Esophagus squamous epithelium (tissue), 4 donors: ENCODE measurements around the gene CRADD.

Experiments used
- POLR2A ChIP-seq, 4 donors: fragments of 450-650 bp; IDR thresholded peaks; one replicate each; pipeline ENCODE4 v1.6.1; 2017; ENCODE audit warnings: antibody characterized with exemption in 4 of 4, mild to moderate bottlenecking in 4 of 4, moderate library complexity in 3 of 4
- TF ChIP-seq, protein P1 (sequence below), 6 experiments: fragments of 450-650 bp in 4 of 6; fragments of 200-600 bp in 2 of 6; sonication (generic) in 2 of 6; IDR thresholded peaks; one replicate each; pipeline ENCODE4 v1.5.1; 2016 to 2019; ENCODE audit warnings: antibody characterized with exemption in 6 of 6, mild to moderate bottlenecking in 4 of 6, moderate library complexity in 4 of 6

DNA sequence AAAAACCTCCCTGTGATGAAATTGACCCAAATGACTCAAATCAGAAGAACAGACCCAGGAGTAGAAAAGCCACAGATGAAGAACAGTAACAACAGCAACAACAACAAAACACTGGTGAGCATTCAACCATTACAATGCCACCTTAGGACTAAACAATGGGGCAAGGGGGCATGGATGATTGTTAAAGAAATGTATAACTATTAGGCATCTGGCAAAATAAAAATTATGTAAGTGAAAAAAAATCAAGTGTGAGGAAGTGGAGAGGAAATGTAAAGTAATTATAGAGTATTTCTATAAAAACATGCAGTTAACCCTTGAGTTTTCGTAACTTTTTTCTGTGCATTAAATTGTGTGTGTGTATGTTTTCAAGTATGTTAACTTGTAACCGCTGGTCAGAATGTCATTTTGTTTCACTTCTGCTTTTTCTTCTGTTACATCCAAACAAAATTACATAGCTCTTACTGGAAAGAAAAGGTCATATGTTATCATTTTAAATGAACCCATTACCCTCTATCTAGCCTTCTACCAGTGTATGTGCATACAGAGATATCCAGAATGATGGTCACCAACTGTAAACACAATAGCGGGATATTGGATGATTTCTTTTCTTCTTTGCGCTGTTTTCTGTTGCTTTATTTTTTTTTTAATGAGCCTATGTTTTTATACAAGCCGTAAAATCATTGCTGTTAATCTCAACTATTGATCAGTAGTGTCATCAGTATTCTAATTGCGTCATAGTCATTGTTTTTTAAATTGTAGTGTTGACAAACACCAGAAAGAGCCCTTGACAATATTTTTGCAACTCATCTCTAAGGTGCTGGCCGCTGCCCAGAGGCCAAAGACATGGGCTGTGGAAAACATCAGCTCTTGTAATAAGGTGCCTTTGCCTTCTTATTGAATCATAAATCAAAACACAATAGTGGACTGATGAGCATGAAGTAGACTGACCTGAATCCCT, 170.6 kb downstream of the CRADD start:
- TF ChIP-seq POLR2A (IDR thresholded peaks at IDR 0.05): no peak
- TF ChIP-seq, protein P1, sequence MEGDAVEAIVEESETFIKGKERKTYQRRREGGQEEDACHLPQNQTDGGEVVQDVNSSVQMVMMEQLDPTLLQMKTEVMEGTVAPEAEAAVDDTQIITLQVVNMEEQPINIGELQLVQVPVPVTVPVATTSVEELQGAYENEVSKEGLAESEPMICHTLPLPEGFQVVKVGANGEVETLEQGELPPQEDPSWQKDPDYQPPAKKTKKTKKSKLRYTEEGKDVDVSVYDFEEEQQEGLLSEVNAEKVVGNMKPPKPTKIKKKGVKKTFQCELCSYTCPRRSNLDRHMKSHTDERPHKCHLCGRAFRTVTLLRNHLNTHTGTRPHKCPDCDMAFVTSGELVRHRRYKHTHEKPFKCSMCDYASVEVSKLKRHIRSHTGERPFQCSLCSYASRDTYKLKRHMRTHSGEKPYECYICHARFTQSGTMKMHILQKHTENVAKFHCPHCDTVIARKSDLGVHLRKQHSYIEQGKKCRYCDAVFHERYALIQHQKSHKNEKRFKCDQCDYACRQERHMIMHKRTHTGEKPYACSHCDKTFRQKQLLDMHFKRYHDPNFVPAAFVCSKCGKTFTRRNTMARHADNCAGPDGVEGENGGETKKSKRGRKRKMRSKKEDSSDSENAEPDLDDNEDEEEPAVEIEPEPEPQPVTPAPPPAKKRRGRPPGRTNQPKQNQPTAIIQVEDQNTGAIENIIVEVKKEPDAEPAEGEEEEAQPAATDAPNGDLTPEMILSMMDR (IDR thresholded peaks at IDR 0.05): no peak
